ENCODE results near the gene DCUN1D2.

Gene DCUN1D2

DNA sequence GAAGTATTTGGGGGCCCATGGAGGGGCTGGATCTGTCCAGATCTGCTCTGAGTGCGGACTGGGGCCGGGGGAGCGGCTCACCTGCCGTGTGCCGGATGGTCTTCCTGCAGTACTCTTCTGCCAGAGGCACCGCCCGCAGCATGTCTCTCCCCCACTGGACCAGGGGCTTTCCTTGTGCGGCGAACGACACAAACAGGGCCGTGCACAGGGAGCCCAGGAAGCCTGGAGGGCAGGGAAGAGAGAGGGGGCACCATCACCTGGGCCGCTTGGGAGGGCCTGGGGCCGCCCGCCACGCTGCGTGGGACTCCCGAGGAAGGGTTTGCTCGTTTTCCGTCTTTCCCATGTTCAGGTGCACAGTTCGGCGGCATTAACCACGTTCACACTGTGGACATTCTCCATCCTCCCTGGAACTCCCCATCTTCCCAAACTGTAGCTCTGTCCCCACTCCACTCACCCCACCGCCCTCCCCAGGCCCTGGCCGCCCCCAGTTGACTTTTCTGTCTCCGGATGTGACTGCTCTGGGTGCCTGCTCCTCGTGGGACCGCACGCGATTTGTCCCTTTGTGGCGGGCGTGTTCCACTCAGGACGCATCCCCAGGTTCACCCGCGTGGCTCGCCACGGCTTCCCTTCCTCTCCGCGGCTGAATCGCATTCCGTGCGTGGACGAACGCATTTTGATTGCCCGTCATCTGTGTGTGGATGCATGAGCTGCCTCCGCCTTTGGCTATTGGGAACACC is 61.5 kb downstream of the DCUN1D2 start:
- DNase-seq (ENCODE audit: extremely low spot score, insufficient read length, low read depth) (no peak), FAIRE-seq (no peak)

DNA sequence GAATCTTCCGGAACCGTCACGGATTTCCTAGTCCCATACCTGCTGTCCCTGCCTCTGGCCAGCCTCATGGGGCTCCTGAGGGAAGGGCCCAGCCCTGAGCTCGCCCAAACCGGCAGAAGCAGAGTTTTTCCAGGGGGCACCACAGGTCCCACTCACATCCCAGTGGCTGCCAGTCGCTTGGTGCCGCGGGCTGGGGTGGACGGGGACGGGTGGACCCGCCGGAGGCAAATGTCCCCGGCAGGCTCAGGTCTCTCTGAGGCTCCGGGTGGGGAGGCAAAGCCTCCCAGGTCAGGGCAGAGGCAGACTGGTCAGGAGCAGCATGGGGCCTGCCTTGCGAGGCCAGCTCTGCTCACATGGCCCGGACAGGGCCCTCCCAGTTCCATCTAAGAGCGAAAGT is 62.0 kb downstream of the DCUN1D2 start:
- DNase-seq (ENCODE audit: extremely low spot score, insufficient read length, low read depth) (no peak), FAIRE-seq (no peak)

DNA sequence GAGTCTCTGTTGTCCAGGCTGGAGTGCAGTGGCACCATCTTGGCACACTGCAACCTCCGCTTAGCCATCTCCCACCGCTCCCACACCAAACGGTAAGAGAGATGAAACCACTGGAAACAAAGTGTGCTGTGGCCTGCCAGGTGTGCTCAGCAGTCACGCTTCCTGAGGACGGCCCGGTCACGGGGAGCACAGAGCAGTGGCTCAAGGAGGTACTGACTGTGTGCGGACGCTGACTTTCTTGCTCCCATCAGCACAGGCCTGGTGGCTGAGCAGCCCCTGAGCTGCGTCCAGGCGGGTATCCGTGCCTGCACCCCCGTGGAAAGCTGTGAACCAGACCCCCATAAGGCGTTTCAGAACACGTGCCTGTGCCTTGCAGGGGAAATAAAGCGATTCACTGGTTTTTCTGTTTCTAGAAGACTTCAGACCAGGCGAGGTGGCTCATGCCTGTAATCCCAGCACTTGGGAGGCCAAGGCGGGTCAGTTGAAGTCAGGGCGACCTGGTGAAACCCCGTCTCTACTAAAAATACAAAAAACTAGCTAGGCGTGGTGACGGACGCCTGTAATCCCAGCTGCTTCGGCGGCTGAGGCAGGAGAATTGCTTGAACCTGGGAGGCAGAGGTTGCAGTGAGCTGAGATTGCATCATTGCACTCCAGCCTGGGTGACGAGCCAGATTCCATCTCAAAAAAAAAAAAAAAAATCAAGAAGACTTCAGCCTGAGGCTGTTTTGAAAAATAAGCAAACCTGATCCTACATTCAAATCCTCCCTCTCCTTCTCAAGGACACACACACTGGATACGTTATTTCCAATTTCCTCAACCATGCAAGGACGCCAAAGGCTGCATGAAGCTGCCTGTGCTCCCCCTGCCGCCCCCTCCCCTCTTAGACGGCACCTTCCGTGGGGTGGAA is 62.7 kb downstream of the DCUN1D2 start:
- FAIRE-seq, result no peak
- DNase-seq (ENCODE audit: extremely low spot score, insufficient read length, low read depth), result no peak

DNA sequence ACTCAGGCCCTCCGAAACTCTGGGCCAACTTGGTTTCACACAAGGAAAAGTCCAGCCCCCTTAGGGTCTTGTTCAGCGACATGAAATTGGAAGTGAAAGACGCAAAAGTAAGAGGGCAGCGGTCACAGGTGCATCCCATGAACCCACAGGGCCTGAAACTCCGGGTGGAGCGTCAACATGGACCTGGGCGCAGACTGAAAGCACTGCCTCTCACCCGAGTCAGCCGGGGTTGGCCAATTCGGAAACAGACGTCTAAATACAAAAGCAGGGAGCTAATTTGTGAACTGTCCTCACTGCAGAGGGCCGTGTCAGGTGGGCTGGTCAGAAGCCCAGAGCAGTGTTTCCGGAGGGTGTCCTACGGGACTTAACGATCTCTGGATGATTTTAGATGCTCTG is 63.9 kb downstream of the DCUN1D2 start:
- DNase-seq (ENCODE audit: extremely low spot score, insufficient read length, low read depth) (no peak), FAIRE-seq (no peak)

DNA sequence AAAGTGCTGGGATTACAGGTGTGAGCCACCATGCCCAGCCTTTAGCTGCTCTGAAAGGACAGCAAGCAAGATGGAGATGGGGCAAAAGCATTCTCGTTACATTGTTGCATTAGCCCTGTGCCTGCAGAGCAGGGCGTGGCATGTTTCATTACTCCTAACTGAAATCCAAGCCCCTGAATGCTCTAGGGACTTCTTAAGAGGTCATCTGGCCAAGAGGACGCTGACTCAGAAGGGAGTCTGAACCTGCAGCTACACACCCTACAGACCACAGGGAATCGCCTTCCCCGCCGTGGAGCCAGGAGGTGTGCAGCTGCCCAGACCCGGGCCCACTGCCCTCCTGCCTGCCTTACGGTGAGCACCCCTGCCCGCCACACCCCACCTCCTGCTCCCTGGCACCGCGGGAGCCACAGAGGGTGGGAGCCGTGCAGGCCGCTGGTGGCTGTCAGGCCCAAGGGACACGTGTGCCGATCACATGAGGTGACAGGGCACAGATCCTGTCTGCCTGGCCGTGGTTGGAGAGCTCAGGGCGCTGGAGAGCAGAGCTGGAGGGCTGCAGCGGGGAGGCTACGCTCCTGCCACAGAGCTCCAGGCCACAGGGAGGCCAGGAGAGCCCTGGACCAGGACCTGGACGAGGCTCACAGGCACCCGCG is 64.4 kb downstream of the DCUN1D2 start:
- FAIRE-seq, result no peak
- no peak for DNase-seq (ENCODE audit: extremely low spot score, insufficient read length, low read depth)

DNA sequence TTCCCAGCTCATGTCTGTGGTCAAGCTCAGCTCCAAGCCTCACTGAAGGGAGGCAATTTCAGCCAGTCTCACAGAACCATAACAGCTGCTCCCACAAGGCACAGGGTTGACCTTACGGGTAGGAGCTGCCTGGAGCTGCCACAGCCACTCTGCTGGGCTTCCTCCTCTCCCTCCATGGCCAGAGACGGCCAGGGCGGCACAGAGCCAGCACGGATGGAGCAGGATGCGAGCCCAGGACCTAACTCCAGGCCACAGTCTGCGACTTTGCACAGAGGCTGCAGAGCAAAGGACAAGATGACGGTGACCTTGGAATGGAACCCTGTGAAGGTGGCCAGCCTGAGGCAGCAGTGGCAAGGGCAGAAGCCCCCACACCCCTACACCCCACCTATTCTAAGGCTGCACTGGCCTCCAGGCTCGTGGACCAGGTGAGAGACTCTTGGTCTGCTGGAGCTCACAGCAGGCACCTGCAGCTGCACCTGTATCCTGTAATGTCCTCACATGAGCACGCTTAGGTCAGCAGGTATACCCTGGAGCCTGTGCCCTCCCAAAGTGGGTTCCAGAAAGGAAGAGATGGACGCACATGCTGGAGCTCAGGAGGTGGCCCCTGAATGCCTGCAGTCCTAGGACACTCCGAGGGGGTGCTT is 66.9 kb downstream of the DCUN1D2 start:
- no peak for FAIRE-seq

DNA sequence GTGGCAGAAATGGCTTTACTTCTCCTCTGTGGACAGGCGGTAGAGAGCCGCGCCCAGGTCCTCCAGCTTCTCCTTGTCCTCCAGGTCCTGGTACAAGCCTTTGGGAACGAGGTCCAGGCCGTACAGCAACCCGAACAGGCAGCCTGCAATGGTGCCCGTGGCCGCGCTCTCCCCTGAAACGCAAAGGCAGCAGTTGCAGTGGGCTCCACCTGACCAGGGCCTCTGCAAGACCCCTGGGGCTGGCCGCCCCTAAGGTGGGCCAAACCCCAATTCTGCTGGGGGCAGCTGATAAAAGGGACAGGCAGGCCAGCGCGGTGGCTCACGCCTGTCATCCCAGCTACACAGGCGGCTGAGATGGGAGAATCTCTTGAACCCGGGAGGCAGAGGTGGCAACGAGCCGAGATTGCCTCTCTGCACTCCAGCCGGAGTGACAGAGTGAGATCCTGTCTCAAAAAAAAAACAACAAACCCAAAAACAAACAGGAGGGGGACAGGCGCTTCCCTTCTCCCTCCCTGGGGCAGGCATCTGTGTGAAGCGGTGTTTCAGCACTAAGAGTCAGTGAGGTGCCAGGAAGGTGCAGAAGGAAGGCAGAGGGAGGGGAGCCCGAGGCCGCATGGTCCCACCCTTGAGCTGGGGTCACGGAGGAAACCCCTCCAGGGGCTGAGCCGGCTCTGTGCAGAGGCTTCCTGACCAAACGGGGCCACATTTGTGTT is 67.5 kb downstream of the DCUN1D2 start:
- FAIRE-seq, result no peak
- DNase-seq (ENCODE audit: extremely low spot score, insufficient read length, low read depth), result no peak

More for the DNA sequence above, 66.9 kb downstream of the DCUN1D2 start:
- DNase-seq (ENCODE audit: extremely low spot score, insufficient read length, low read depth), result no peak

DNA sequence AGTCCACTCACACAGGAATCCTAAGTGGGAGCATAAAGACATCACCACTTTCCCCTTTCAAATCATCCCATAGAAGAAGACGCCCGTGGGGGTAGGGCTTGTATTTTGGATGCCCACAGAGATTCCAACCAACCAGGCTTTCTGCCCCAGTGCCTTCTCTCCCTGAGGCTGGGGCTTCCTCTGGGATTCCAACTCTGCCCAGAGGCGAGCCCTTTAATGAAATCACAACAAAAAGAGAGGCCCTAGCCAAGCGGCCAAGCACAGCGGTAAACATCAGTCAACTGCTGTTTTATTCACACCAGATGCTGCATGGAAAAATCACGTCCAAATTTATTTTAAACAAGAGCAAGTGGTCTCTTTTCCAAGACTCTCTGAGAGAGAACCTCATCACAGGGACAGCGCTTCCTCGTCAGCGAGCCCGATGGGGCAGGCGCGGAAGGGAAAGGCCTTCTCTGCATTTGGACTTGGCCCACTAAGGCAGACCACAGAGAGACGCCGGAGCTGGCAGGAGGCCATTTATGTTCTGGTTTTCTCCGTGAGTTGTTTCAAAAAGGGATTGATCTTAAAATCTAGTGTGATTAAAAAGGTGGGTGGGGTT is 68.7 kb downstream of the DCUN1D2 start:
- DNase-seq (ENCODE audit: extremely low spot score, insufficient read length, low read depth) (no peak), FAIRE-seq (no peak)

DNA sequence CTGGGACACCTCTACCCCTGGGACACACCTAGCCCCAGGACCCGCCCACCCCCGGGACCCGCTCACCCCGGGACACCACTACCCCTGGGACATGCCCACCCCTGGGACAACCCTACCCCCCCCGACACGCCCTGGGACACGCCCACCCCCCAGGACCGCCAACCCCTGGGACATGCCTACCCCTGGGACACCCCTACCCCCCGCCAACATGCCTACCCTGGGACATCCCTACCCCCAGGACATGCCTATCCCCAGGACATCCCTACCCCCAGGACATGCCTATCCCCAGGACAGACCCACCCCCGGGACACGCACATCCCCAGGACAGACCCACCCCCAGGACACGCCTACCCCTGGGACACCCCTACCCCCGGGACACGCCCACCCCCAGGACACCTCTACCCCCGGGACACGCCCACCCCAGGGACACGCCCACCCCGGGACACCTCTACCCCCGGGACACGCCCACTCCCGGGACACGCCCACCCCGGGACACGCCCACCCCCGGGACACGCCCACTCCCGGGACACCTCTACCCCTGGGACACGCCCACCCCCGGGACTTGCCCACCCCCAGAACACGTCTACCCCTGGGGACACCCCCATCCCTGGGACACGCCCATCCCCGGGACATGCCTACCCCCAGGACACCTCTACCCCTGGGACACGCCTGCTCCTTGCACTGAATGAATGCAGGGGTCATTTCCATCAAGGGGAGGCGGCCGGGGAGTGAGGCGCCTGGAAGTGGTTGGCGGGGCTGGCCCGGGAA is 69.5 kb downstream of the DCUN1D2 start:
- no peak for FAIRE-seq

DNA sequence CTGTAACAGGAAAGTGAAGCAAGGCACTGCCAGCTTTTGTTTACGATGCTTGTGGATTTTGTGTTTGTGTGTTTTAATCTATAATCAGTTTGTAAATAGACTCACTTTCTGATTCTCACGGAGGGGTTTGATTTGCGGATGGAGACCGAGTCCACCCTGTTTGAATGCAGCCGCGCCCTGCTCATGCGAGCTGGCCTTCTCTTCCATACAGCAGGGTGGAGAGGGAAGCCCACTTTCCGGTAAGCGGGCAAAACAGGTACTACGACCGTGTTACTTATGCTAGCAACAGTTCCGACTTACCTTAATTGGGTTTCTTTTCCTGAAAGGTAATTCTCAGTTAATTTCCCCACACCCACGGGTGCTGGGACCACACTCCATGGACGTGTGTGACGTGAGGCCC is 70.3 kb downstream of the DCUN1D2 start:
- no peak for FAIRE-seq
- DNase-seq (ENCODE audit: extremely low spot score, insufficient read length, low read depth), result no peak

More for the DNA sequence above, 69.5 kb downstream of the DCUN1D2 start:
- no peak for DNase-seq (ENCODE audit: extremely low spot score, insufficient read length, low read depth)

DNA sequence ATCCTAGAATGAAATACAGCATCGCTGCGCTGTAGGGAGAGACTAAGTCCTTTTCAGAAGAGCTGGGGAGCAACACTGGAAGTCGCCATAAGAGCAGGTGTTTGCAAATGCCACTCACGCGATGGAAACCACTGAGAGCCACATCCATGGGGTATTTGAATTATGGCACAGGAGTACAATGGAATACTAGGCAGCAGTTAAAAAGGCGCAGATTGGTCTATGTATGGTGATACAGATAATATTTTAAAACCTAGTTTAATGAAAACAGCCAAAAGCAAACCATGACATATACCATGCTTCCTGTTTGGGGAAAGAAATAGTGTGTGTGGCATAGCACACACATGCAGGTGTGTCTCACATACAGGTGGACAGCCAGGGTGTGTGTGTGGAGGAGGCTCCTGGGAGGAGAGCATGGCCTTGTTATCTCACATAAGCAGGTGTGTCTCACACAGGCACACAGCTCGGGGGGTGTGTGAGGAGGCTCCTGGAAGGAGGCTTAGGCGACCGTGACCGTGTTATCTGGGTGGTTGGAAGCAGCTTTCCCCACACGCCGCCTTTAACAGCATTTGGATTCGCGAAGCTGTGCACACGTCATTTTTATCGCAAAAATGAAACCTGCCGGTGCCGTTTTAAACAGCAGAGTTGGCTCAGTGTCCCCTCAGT is 70.8 kb downstream of the DCUN1D2 start:
- FAIRE-seq, result no peak
- DNase-seq (ENCODE audit: extremely low spot score, insufficient read length, low read depth), result no peak

DNA sequence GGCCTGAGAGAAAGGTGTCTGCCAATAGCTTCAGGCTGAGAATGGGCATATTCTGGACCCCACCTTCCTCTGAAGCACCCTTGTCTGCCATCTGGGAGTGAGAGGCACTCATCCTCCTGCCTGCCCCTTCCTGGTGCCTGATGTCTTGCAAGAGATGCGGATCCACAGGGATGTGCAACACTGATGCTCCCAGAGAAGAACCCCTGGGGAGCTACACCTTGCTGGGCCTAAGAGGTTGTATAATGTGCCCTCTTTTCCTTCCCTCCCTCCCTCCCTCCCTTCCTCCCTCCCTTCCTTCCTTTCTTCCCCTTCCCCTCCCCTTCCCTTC is 71.8 kb downstream of the DCUN1D2 start:
- FAIRE-seq (no peak), DNase-seq (ENCODE audit: extremely low spot score, insufficient read length, low read depth) (no peak)

DNA sequence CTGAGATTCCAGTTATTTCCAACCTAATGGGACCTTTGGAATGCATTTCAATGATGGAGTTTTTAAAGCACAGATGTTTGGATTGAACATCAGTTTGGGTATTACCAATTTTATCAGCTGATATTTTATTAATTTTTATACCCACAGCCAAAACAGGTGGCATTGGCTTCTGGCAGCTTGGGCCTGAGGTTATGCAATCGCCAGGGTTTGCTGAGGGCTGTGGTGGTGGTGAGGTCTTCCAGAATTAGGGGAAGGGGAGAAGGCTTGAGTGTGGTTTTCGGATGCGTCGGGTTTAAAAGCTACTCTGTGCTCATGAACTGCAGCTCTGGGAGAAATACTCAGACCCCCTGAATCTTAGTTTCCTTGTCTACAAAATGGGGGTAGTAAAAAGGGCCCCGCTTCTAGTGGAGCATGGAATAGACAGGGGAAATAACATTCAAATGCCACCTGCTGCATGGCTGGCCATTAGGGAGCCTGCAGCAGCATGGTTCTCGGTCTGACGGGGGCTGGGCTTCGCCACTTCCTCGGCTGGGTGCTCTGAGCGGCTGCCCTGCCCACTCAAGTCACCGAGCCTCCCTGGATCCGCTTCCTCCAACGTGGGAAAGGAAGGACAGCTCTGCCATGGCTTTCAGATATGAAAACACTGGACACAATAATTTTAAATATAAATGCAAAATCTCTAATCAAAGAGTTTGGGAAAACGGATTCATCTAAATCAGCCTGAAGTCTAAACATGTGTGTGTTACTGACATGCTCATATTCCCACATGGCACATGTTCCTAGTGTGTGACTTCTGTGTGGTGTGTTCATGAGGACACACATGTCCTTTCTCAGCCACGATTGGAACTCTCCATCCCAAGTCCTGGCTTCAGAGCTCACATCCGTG is 72.4 kb downstream of the DCUN1D2 start:
- FAIRE-seq (no peak), DNase-seq (ENCODE audit: extremely low spot score, insufficient read length, low read depth) (no peak)

DNA sequence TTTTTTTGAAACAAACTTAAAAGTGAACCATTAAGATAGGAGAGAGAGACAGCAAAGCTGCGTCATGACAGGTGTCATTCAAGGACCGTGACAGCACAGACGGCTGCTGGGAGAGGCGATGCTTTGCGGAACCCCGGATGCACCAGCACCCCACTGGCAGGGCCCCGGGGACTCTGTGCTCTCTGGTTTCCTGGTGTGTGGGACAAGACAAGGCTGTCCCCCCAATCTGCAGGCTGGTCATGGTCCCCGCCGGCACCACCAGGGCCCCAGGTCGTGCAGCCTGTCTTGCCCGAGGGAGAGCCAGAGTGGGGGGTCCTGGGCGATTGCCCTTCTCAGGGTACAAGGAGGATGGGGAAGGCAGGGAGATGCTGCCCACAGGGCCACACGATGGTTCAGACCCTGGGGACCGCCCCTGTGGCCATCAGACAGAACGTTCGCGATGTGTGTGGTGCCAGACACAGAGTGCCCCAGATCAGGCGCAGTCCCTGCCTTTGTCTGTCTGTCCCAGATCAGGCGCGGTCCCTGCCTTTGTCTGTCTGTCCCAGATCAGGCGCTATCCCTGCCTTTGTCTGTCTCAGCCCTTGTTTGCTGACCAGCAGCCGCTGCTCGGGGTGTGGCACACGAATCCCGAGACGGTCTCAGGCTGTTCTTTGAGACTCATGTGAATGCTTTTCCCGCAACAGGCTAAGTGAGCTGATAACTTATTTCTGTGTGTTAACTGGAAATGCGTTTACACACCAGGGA is 73.3 kb downstream of the DCUN1D2 start:
- DNase-seq (ENCODE audit: extremely low spot score, insufficient read length, low read depth) (no peak), FAIRE-seq (no peak)

DNA sequence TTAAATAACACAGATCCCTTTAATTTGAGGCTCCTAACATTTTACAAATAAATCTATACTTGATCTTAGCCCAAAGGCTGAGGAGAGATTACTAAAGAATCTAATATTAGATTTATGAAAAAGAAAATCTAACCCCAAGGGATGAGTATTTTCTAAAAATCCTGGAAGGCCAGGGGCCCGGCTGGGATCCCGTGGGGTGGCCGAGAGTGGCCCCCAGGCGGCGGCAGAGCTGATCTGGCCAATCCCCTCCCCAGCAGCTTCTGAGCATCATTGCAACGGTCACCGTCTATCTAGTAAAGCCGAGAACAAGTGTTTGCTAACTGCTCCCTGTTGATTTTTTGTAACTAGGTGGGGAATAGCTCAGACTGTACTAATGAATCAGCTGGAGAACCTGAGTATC is 74.7 kb downstream of the DCUN1D2 start:
- no peak for FAIRE-seq
- no peak for DNase-seq (ENCODE audit: extremely low spot score, insufficient read length, low read depth)

DNA sequence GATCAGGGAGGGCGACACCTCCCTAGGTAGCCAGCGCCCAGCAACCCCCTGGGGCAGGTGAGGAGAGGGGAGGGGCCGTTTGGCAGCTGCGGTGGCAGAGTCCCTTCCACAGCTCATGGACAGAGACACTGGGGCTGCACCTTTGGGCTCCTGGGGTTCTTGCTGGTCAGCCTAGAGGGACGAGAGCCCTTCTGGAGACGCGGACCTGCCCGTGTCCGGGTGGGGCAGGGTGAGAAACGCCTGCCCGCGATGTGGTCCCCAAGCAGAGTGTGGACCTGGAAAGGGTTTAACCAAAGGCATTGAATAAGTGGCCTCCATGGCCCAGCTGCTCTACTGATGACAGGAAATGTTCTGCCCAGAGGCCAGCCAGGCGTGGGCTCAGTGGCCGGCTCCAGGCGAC is 75.5 kb downstream of the DCUN1D2 start:
- no peak for FAIRE-seq
- no peak for DNase-seq (ENCODE audit: extremely low spot score, insufficient read length, low read depth)

DNA sequence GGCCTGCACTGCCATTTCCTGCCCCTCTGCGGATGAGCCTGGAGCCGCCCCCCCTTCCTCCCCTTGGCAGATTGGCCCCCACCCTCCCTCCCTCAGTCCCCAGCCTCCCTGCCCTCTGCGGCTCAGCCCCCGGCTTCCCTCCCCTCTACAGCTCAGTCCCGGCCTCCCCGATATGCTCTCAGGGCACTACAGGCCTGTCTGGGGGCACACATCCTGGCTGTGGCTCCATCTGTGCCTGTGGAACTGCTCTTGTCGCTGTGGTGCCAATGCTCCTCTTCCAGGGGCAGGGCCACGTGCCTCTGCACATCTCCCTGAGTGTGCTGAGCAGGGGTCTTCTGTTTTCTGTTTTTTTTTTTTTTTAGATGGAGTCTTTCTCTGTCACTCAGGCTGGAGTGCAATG is 76.2 kb downstream of the DCUN1D2 start:
- DNase-seq (ENCODE audit: extremely low spot score, insufficient read length, low read depth) (no peak), FAIRE-seq (no peak)
